Erythroblast (primary cell): ENCODE data around the gene PXMP4.

ENCODE experiments used
- GATA1 ChIP-seq: IDR thresholded peaks from 2 replicates; pipeline ENCODE4 v1.6.1; 2011; ENCODE audit warnings: low read depth, mild to moderate bottlenecking, control low read depth, low read length, moderate library complexity
- POLR2A ChIP-seq: IDR thresholded peaks from 2 replicates; pipeline ENCODE4 v1.6.1; 2011; ENCODE audit warnings: mild to moderate bottlenecking, low read length

GRCh38 chr20:33664085-33664761 is 55.9 kb downstream of the PXMP4 start:
- no peak for TF ChIP-seq POLR2A
- no peak for TF ChIP-seq GATA1
